PC-3 (cell line): ENCODE data around the gene TRO.

Experiments used
- CTCF ChIP-seq: fragments of 300-600 bp; sonication (generic); conservative IDR thresholded peaks from 2 replicates; pipeline ENCODE4 v1.5.1; 2017; ENCODE audit warnings: antibody characterized with exemption, low read depth, mild to moderate bottlenecking, low read length
- EZH2 ChIP-seq: fragments of 300-600 bp; sonication (generic); IDR thresholded peaks from one replicate; pipeline ENCODE4 v1.6.1; 2017; ENCODE audit warnings: antibody characterized with exemption, mild to moderate bottlenecking, low read length; ENCODE audit not compliant: unreplicated experiment
- EZH2phosphoT487 ChIP-seq: fragments of 300-600 bp; sonication (generic); IDR thresholded peaks from 2 replicates; pipeline ENCODE4 v1.6.1; 2018; ENCODE audit warnings: mild to moderate bottlenecking, antibody characterized with exemption, low read length, borderline replicate concordance

- TF ChIP-seq CTCF: no peak
- no peak for TF ChIP-seq EZH2phosphoT487
- no peak for TF ChIP-seq EZH2
Observed at GRCh38 chrX:54894159-54894558, 26.5 kb upstream of the TRO start.
